Activated CD8-positive, alpha-beta T cell treated with anti-CD3 and anti-CD28 coated beads for 36 hours (primary cell): ENCODE data around the gene PAQR9. TPM values are rescaled to one million over a fixed set of nuclear protein-coding genes. Genes with fewer than 3 reads are reported as not detected.

Source experiments
- ATAC-seq: fragments of 200-7000 bp; cut with Tn5 transposase; one replicate; pipeline ENCODE4 v1.10.0; 2021; ENCODE audit warnings: mild to moderate bottlenecking, moderate library complexity
- CTCF ChIA-PET: fragments of 350-600 bp; sonication (Branson Sonifier 250); formaldehyde crosslinking; loops from one replicate; lab custom pipeline; 2021; ENCODE audit warnings: antibody characterized with exemption; lab: Charles Lee
- POLR2A ChIA-PET: fragments of 350-600 bp; sonication (Branson Sonifier 250); formaldehyde crosslinking; loops from one replicate; lab custom pipeline; 2021; ENCODE audit warnings: antibody characterized with exemption; lab: Charles Lee
- DNase-seq: peaks from one replicate; pipeline ENCODE4 v3.0.0-alpha.2; 2020
- H3K27ac Mint-ChIP-seq: one replicate; pipeline ENCODE4 v1.8.0; 2021; ENCODE audit warnings: mild to moderate bottlenecking, mixed read lengths
- H3K27me3 Mint-ChIP-seq: one replicate; pipeline ENCODE4 v1.8.0; 2021; ENCODE audit warnings: mixed read lengths
- H3K36me3 Mint-ChIP-seq: one replicate; pipeline ENCODE4 v1.8.0; 2021; ENCODE audit warnings: low read depth, mixed read lengths
- H3K4me1 Mint-ChIP-seq: one replicate; pipeline ENCODE4 v1.8.0; 2021; ENCODE audit warnings: low read depth, mixed read lengths
- H3K4me3 Mint-ChIP-seq: one replicate; pipeline ENCODE4 v1.8.0; 2021; ENCODE audit warnings: mild to moderate bottlenecking, moderate library complexity, mixed read lengths
- H3K9me3 Mint-ChIP-seq: one replicate; pipeline ENCODE4 v1.8.0; 2021; ENCODE audit warnings: mixed read lengths
- CTCF ChIP-seq: fragments of 200-600 bp; IDR thresholded peaks from one replicate; pipeline ENCODE4 v1.8.0; 2022; ENCODE audit warnings: antibody characterized with exemption, mild to moderate bottlenecking
- intact Hi-C: fragments of 100-400 bp; cut with micrococcal nuclease; formaldehyde crosslinking; loops from one replicate; pipeline ENCODE4 v1.10.0; 2022
- total RNA-seq, 2 experiments: library from RNA; stranded (reverse); gene quantifications; one replicate each; pipeline ENCODE4 v1.2.3, GENCODE V29; 2021

Gene PAQR9
- total RNA-seq, 2 experiments from 2014 or later = not detected

- H3K27ac Mint-ChIP-seq = no peak overlapping the region
- peaks cover 40% of the 10 kb centered on the region for H3K27me3 Mint-ChIP-seq
- intact Hi-C loops = no loop called here
- ATAC-seq = no peak
- no peak for TF ChIP-seq CTCF
- no peaks in the 10 kb centered on the region for H3K9me3 Mint-ChIP-seq
- no peak for DNase-seq
- no peak overlapping the region for H3K4me3 Mint-ChIP-seq
- H3K36me3 Mint-ChIP-seq = no peaks in the 10 kb centered on the region
- H3K4me1 Mint-ChIP-seq = peaks cover 3% of the 10 kb centered on the region
- CTCF ChIA-PET = interaction anchor here (0.8 to 1.8 kb wide), 4 partner anchors 8 to 123 kb away, joined by 3 to 4 read pairs (median 3); no protein-coding TSS in a partner anchor
- POLR2A ChIA-PET = no interaction called here
These were observed 10.9 kb downstream of the PAQR9 start for GRCh38 chr3:142952272-142953193.

GRCh38 chr3:142951794-142952193 is 11.7 kb downstream of the PAQR9 start:
- no peak for TF ChIP-seq CTCF
- Mint-ChIP-seq H3K9me3 (no peaks in the 10 kb centered on the region), H3K4me3 (no peak overlapping the region), H3K4me1 (peaks cover 4% of the 10 kb centered on the region), H3K27me3 (peaks cover 39% of the 10 kb centered on the region), H3K27ac (no peak overlapping the region), H3K36me3 (no peaks in the 10 kb centered on the region)
- POLR2A ChIA-PET = no interaction called here
- intact Hi-C loops = no loop called here
- no peak for ATAC-seq
- no peak for DNase-seq
- CTCF ChIA-PET = interaction anchor here (0.9 to 2.4 kb wide), 5 partner anchors 9 to 124 kb away, joined by 3 to 6 read pairs (median 3); no protein-coding TSS in a partner anchor

- CTCF ChIA-PET = interaction anchor here (0.9 to 2.4 kb wide), 3 partner anchors 33 to 123 kb away, joined by 3 to 6 read pairs (median 4); no protein-coding TSS in a partner anchor
- ATAC-seq = no peak
- POLR2A ChIA-PET = no interaction called here
These were observed 12.5 kb downstream of the PAQR9 start for GRCh38 chr3:142950972-142951371.

GRCh38 chr3:142947799-142948575 is 15.5 kb downstream of the PAQR9 start:
- Mint-ChIP-seq H3K27me3 (peaks cover 35% of the 10 kb centered on the region), H3K9me3 (no peaks in the 10 kb centered on the region), H3K36me3 (no peaks in the 10 kb centered on the region), H3K4me3 (no peak overlapping the region), H3K27ac (no peak overlapping the region), H3K4me1 (peaks cover 7% of the 10 kb centered on the region)
- peak; percentile 78 for ATAC-seq
- CTCF ChIA-PET = interaction anchor here (0.7 kb wide), 1 partner anchor 120 kb away, joined by 4 read pairs; no protein-coding TSS in a partner anchor
- peak; percentile 47 for DNase-seq
- POLR2A ChIA-PET = interaction anchor here (0.6 kb wide), 1 partner anchor 370 kb away, joined by 3 read pairs; the partner anchor contains the start of gene ATR
- no peak for TF ChIP-seq CTCF
- intact Hi-C loops = no loop called here

More at GRCh38 chr3:142950972-142951371, 12.5 kb downstream of the PAQR9 start:
- no peak for TF ChIP-seq CTCF
- no peak overlapping the region for H3K27ac Mint-ChIP-seq
- H3K36me3 Mint-ChIP-seq = no peaks in the 10 kb centered on the region
- intact Hi-C loops = no loop called here
- no peak overlapping the region for H3K4me3 Mint-ChIP-seq
- H3K4me1 Mint-ChIP-seq = peaks cover 4% of the 10 kb centered on the region
- no peaks in the 10 kb centered on the region for H3K9me3 Mint-ChIP-seq
- H3K27me3 Mint-ChIP-seq = peaks cover 39% of the 10 kb centered on the region
- no peak for DNase-seq
